Amniotic epithelial cell (primary cell): ENCODE measurements around the gene TCF7L1.

Experiments
- DNase-seq: peaks from one replicate; pipeline ENCODE4 v3.0.0-alpha.2; 2010; ENCODE audit warnings: low read depth

TCF7L1 gene

GRCh38 chr2:85255456-85255812 lies 122.2 kb downstream of the TCF7L1 start:
- no peak for DNase-seq

- peak; percentile 39 for DNase-seq
These were observed 122.8 kb downstream of the TCF7L1 start for GRCh38 chr2:85255813-85256594.

- DNase-seq = no peak
These were observed 124.3 kb downstream of the TCF7L1 start for GRCh38 chr2:85257359-85257969.

GRCh38 chr2:85257970-85258605 lies 124.9 kb downstream of the TCF7L1 start:
- no peak for DNase-seq

- DNase-seq = peak; percentile 83
These were observed 126.0 kb downstream of the TCF7L1 start for GRCh38 chr2:85259101-85259590.

GRCh38 chr2:85259879-85260278 lies 126.7 kb downstream of the TCF7L1 start:
- DNase-seq = no peak

GRCh38 chr2:85263591-85263990 lies 130.4 kb downstream of the TCF7L1 start:
- no peak for DNase-seq

- DNase-seq = peak; percentile 51
These were observed 131.3 kb downstream of the TCF7L1 start for GRCh38 chr2:85264471-85264870.

GRCh38 chr2:85265304-85265703 lies 132.1 kb downstream of the TCF7L1 start:
- no peak for DNase-seq

- DNase-seq = peak; percentile 54
These were observed 133.2 kb downstream of the TCF7L1 start for GRCh38 chr2:85266146-85267041.

GRCh38 chr2:85269959-85270358 lies 136.8 kb downstream of the TCF7L1 start:
- DNase-seq = no peak

- DNase-seq = no peak
These were observed 139.2 kb downstream of the TCF7L1 start for GRCh38 chr2:85272357-85272756.

- peak; percentile 75 for DNase-seq
These were observed 140.8 kb downstream of the TCF7L1 start for GRCh38 chr2:85273738-85274731.

GRCh38 chr2:85275984-85276540 lies 142.9 kb downstream of the TCF7L1 start:
- no peak for DNase-seq

- no peak for DNase-seq
These were observed 143.5 kb downstream of the TCF7L1 start for GRCh38 chr2:85276571-85277118.

- peak; percentile 62 for DNase-seq
These were observed 144.4 kb downstream of the TCF7L1 start for GRCh38 chr2:85277416-85278158.

- no peak for DNase-seq
These were observed 145.2 kb downstream of the TCF7L1 start for GRCh38 chr2:85278361-85278760.

GRCh38 chr2:85281553-85281952 lies 148.4 kb downstream of the TCF7L1 start:
- no peak for DNase-seq

- DNase-seq = no peak
These were observed 149.7 kb downstream of the TCF7L1 start for GRCh38 chr2:85282914-85283313.
